HepG2 (cell line): ENCODE data around the gene GGNBP2. TPM values are rescaled to one million over a fixed set of nuclear protein-coding genes. Genes with fewer than 3 reads are reported as not detected.

Source experiments
- AFF4 ChIP-seq: sonication (generic); formaldehyde crosslinking; IDR thresholded peaks from 2 replicates; pipeline ENCODE4 v1.4.0; 2020; ENCODE audit warnings: missing genetic modification reagents
- CHD4 ChIP-seq: fragments of 200-600 bp; sonication (generic); IDR thresholded peaks from 2 replicates; pipeline ENCODE4 v1.7.0; 2017; ENCODE audit warnings: mild to moderate bottlenecking, low read length, borderline replicate concordance
- EED ChIP-seq: sonication (generic); formaldehyde crosslinking; IDR thresholded peaks from 2 replicates; pipeline ENCODE4 v1.5.0; 2020; ENCODE audit warnings: mild to moderate bottlenecking, missing genetic modification reagents
- LCORL ChIP-seq, 2 experiments: fragments of 450-650 bp in 1 of 2; sonication (generic) in 1 of 2; formaldehyde crosslinking in 1 of 2; IDR thresholded peaks; 2 replicates each; pipeline versions ENCODE4 v1.5.0 to v1.6.1; 2017 to 2020; ENCODE audit warnings: antibody characterized with exemption in 1 of 2, missing genetic modification reagents in 1 of 2
- SSRP1 ChIP-seq: IDR thresholded peaks from 2 replicates; pipeline ENCODE4 v1.6.1; 2016; ENCODE audit warnings: control low read depth
- TAF15 ChIP-seq: fragments of 200-400 bp; formaldehyde crosslinking; IDR thresholded peaks from one replicate; pipeline ENCODE4 v1.6.1; 2018; ENCODE audit warnings: mild to moderate bottlenecking, low read depth, low read length; ENCODE audit not compliant: poor library complexity, severe bottlenecking
- TBP ChIP-seq: sonication (generic); formaldehyde crosslinking; IDR thresholded peaks from 2 replicates; pipeline ENCODE4 v1.5.0; 2020; ENCODE audit warnings: missing genetic modification reagents
- ZFP91 ChIP-seq: sonication (generic); formaldehyde crosslinking; IDR thresholded peaks from 2 replicates; pipeline ENCODE4 v1.9.0; 2022; ENCODE audit warnings: missing genetic modification reagents, mild to moderate bottlenecking, borderline replicate concordance
- ZNF224 ChIP-seq: sonication (generic); formaldehyde crosslinking; IDR thresholded peaks from 2 replicates; pipeline ENCODE4 v1.5.0; 2020; ENCODE audit warnings: mild to moderate bottlenecking, missing genetic modification reagents
- ZNF275 ChIP-seq: sonication (generic); formaldehyde crosslinking; IDR thresholded peaks from 2 replicates; pipeline ENCODE4 v1.8.0; 2022; ENCODE audit warnings: missing genetic modification reagents, mild to moderate bottlenecking, inconsistent platforms, borderline replicate concordance
- ZNF329 ChIP-seq: sonication (generic); formaldehyde crosslinking; IDR thresholded peaks from 2 replicates; pipeline ENCODE4 v1.9.0; 2021; ENCODE audit warnings: low read depth, mild to moderate bottlenecking, missing genetic modification reagents
- ZNF746 ChIP-seq: sonication (generic); formaldehyde crosslinking; IDR thresholded peaks from 2 replicates; pipeline ENCODE4 v1.8.0; 2022; ENCODE audit warnings: mild to moderate bottlenecking, missing genetic modification reagents
- ZNF773 ChIP-seq: sonication (generic); formaldehyde crosslinking; IDR thresholded peaks from 2 replicates; pipeline ENCODE4 v1.4.0; 2020; ENCODE audit warnings: missing genetic modification reagents, borderline replicate concordance
- ZSCAN25 ChIP-seq: sonication (generic); formaldehyde crosslinking; IDR thresholded peaks from 2 replicates; pipeline ENCODE4 v1.8.0; 2022; ENCODE audit warnings: mild to moderate bottlenecking, missing genetic modification reagents
- polyA plus RNA-seq, 8 experiments: library from polyadenylated mRNA; depleted of rRNA in 3 of 8; stranded (reverse) in 7 of 8; unstranded in 1 of 8; fragments of >200 nt; fragmentation: Illumina TruSeq in 4 of 8; extraction: Trizol in 4 of 8; gene quantifications; 2 replicates each; pipeline versions ENCODE4 v1.2.1 to v1.2.3, GENCODE V29; 2011 to 2016; ENCODE audit warnings: low read depth in 4 of 8, missing spikeins in 1 of 8, mixed read lengths in 1 of 8; ENCODE audit not compliant: insufficient read depth in 1 of 8
- total RNA-seq, 5 experiments: library from RNA; depleted of rRNA; stranded (reverse); fragments of >200 nt; fragmentation: Illumina TruSeq; extraction: Trizol; gene quantifications; 2 replicates each; pipeline ENCODE4 v1.2.3, GENCODE V29; 2016; ENCODE audit warnings: low read depth in 1 of 5
- TF ChIP-seq, protein P1 (sequence below): sonication (generic); formaldehyde crosslinking; IDR thresholded peaks from 2 replicates; pipeline ENCODE4 v1.5.1; 2020; ENCODE audit warnings: mild to moderate bottlenecking, missing genetic modification reagents, borderline replicate concordance

Gene GGNBP2
- total and polyA plus RNA-seq, 2 of the 13 experiments (the other 11 are each of a cell fraction or from before 2014, with no cell fraction given) = 53.3 to 84.2 TPM

DNA sequence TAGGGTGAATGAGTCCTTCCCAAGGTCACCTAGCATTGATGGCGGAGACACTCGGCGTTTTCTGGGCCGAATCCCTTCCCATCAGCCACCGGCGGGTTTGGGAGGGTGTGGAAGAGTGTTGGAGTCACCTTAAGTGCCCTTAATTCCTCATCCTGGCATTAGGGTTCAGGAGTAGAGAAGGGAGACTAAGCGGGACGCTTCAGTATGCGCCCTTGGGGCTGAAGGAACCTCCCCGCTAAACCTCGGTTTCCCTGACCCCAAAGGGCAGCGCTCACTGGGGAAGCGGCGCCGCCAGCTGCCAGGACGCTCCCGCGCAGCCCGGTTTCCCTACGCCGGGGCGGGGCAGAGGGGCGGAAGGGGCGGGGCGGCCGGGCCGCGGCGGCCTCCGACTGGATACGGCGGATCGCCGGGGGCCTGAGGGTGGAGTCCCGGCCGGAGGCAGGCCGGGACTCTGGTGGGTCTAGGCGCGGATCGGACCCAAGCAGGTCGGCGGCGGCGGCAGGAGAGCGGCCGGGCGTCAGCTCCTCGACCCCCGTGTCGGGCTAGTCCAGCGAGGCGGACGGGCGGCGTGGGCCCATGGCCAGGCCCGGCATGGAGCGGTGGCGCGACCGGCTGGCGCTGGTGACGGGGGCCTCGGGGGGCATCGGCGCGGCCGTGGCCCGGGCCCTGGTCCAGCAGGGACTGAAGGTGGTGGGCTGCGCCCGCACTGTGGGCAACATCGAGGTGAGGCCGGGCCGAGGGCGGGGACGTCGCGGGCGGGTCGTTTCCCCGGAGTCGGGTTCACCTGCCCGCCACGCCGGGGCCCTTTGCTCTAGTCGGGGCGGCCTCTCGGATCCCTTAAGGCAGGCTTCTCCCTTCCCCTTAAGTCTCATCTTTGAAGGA lies 47.0 kb downstream of the GGNBP2 start, which contains the start of gene DHRS11 (continued):
- TF ChIP-seq ZNF275 (CRISPR knock-in tag) = no peak
- TF ChIP-seq AFF4 (CRISPR knock-in tag) = no peak
- no peak for TF ChIP-seq TBP
- TF ChIP-seq, protein P1, sequence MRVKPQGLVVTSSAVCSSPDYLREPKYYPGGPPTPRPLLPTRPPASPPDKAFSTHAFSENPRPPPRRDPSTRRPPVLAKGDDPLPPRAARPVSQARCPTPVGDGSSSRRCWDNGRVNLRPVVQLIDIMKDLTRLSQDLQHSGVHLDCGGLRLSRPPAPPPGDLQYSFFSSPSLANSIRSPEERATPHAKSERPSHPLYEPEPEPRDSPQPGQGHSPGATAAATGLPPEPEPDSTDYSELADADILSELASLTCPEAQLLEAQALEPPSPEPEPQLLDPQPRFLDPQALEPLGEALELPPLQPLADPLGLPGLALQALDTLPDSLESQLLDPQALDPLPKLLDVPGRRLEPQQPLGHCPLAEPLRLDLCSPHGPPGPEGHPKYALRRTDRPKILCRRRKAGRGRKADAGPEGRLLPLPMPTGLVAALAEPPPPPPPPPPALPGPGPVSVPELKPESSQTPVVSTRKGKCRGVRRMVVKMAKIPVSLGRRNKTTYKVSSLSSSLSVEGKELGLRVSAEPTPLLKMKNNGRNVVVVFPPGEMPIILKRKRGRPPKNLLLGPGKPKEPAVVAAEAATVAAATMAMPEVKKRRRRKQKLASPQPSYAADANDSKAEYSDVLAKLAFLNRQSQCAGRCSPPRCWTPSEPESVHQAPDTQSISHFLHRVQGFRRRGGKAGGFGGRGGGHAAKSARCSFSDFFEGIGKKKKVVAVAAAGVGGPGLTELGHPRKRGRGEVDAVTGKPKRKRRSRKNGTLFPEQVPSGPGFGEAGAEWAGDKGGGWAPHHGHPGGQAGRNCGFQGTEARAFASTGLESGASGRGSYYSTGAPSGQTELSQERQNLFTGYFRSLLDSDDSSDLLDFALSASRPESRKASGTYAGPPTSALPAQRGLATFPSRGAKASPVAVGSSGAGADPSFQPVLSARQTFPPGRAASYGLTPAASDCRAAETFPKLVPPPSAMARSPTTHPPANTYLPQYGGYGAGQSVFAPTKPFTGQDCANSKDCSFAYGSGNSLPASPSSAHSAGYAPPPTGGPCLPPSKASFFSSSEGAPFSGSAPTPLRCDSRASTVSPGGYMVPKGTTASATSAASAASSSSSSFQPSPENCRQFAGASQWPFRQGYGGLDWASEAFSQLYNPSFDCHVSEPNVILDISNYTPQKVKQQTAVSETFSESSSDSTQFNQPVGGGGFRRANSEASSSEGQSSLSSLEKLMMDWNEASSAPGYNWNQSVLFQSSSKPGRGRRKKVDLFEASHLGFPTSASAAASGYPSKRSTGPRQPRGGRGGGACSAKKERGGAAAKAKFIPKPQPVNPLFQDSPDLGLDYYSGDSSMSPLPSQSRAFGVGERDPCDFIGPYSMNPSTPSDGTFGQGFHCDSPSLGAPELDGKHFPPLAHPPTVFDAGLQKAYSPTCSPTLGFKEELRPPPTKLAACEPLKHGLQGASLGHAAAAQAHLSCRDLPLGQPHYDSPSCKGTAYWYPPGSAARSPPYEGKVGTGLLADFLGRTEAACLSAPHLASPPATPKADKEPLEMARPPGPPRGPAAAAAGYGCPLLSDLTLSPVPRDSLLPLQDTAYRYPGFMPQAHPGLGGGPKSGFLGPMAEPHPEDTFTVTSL (CRISPR knock-in tag) = no peak
- no peak for TF ChIP-seq LCORL (IDR thresholded peaks at IDR 0.05)
- TF ChIP-seq LCORL (CRISPR knock-in tag; IDR thresholded peaks at IDR 0.05) = no peak
- no peak for TF ChIP-seq ZNF746 (CRISPR knock-in tag)
- no peak for TF ChIP-seq TAF15
- no peak for TF ChIP-seq ZNF224 (CRISPR knock-in tag)
- no peak; the same call in 1 of the 2 replicates for TF ChIP-seq SSRP1 (CRISPR knock-in tag)
- TF ChIP-seq CHD4 = no peak
- TF ChIP-seq EED (CRISPR knock-in tag) = no peak
- no peak for TF ChIP-seq ZFP91 (CRISPR knock-in tag)
- no peak for TF ChIP-seq ZSCAN25 (CRISPR knock-in tag)
- TF ChIP-seq ZNF329 = no peak
- 0 out of 2 replicates have a peak, but pooled peaks have one; percentile 28 for TF ChIP-seq ZNF773 (CRISPR knock-in tag)
